GM23338 (cell line): Measurements from ENCODE around the gene NID2. TPM values are rescaled to one million over a fixed set of nuclear protein-coding genes. Genes with fewer than 3 reads are reported as not detected.

Experiments used
- ATAC-seq: fragments of 200-7000 bp; cut with Tn5 transposase; 3 replicates; pipeline ENCODE4 v1.9.1; 2020
- DNase-seq: peaks from one replicate; pipeline ENCODE4 v3.0.0-alpha.2; 2015; ENCODE audit warnings: low spot score
- H2AFZ ChIP-seq: fragments of 200-600 bp; sonication (generic); 2 replicates; pipeline ENCODE4 v1.8.0; 2016; ENCODE audit warnings: antibody characterized with exemption, mild to moderate bottlenecking, moderate library complexity
- H3F3A ChIP-seq: fragments of 200-600 bp; sonication (generic); replicated peaks from 2 replicates; pipeline ENCODE4 v1.8.0; 2017; ENCODE audit warnings: antibody characterized with exemption, mixed run types, low read depth
- H3K27ac ChIP-seq: fragments of 200-600 bp; sonication (generic); 2 replicates; pipeline ENCODE4 v1.6.1; 2016; ENCODE audit warnings: low read depth
- H3K27me3 ChIP-seq: fragments of 200-600 bp; sonication (generic); 2 replicates; pipeline ENCODE4 v1.8.0; 2016; ENCODE audit warnings: mild to moderate bottlenecking, mixed run types, moderate library complexity; ENCODE audit not compliant: insufficient read depth
- H3K36me3 ChIP-seq: fragments of 200-600 bp; sonication (generic); 2 replicates; pipeline ENCODE4 v1.8.0; 2016; ENCODE audit warnings: mild to moderate bottlenecking; ENCODE audit not compliant: insufficient read depth
- H3K4me1 ChIP-seq: fragments of 200-600 bp; sonication (generic); 2 replicates; pipeline ENCODE4 v1.8.0; 2016; ENCODE audit warnings: mild to moderate bottlenecking, moderate library complexity; ENCODE audit not compliant: insufficient read depth
- H3K4me2 ChIP-seq: fragments of 200-600 bp; sonication (generic); 2 replicates; pipeline ENCODE4 v1.7.1; 2017; ENCODE audit warnings: mixed run types
- H3K4me3 ChIP-seq: fragments of 200-600 bp; sonication (generic); 2 replicates; pipeline ENCODE4 v1.6.1; 2016; ENCODE audit warnings: mixed run types
- H3K79me2 ChIP-seq: fragments of 200-600 bp; sonication (generic); replicated peaks from 2 replicates; pipeline ENCODE4 v1.8.0; 2017; ENCODE audit warnings: mild to moderate bottlenecking; ENCODE audit not compliant: insufficient read depth
- H3K9me2 ChIP-seq: fragments of 200-600 bp; sonication (generic); 2 replicates; pipeline ENCODE4 v1.8.0; 2017; ENCODE audit not compliant: insufficient read depth
- H4K20me1 ChIP-seq: fragments of 200-600 bp; sonication (generic); replicated peaks from 2 replicates; pipeline ENCODE4 v1.8.0; 2017; ENCODE audit warnings: mild to moderate bottlenecking; ENCODE audit not compliant: insufficient read depth
- H3K27ac Mint-ChIP-seq: 2 replicates; pipeline ENCODE4 v1.8.0; 2020; ENCODE audit warnings: inconsistent platforms, mild to moderate bottlenecking, moderate library complexity, mixed read lengths
- H3K27me3 Mint-ChIP-seq: 3 replicates; pipeline ENCODE4 v1.8.0; 2022; ENCODE audit warnings: low read depth, mild to moderate bottlenecking, moderate library complexity, mixed read lengths, inconsistent platforms; ENCODE audit not compliant: insufficient read depth, poor library complexity
- H3K36me3 Mint-ChIP-seq: 3 replicates; pipeline ENCODE4 v1.8.0; 2021; ENCODE audit warnings: low read depth, mild to moderate bottlenecking, inconsistent platforms, moderate library complexity, mixed read lengths
- H3K4me1 Mint-ChIP-seq: 3 replicates; pipeline ENCODE4 v1.8.0; 2020; ENCODE audit warnings: mild to moderate bottlenecking, inconsistent platforms, mixed read lengths
- H3K4me3 Mint-ChIP-seq: 3 replicates; pipeline ENCODE4 v1.8.0; 2021; ENCODE audit warnings: moderate library complexity, mild to moderate bottlenecking, inconsistent platforms, mixed read lengths
- H3K9me3 Mint-ChIP-seq: 3 replicates; pipeline ENCODE4 v1.8.0; 2020; ENCODE audit warnings: moderate library complexity, mild to moderate bottlenecking, inconsistent platforms, mixed read lengths
- CREB1 ChIP-seq: fragments of 250-450 bp; sonication (Bioruptor Pico); IDR thresholded peaks from 2 replicates; pipeline ENCODE4 v1.5.0; 2020; ENCODE audit warnings: low read depth, mild to moderate bottlenecking, moderate library complexity
- EZH2 ChIP-seq: fragments of 200-600 bp; sonication (generic); IDR thresholded peaks from one replicate; pipeline ENCODE4 v1.8.0; 2017; ENCODE audit warnings: antibody characterized with exemption, mild to moderate bottlenecking, low read depth; ENCODE audit not compliant: unreplicated experiment
- EZH2phosphoT487 ChIP-seq: fragments of 200-600 bp; sonication (generic); IDR thresholded peaks from one replicate; pipeline ENCODE4 v1.8.1; 2018; ENCODE audit warnings: antibody characterized with exemption; ENCODE audit not compliant: unreplicated experiment
- JUNB ChIP-seq: IDR thresholded peaks from one replicate; pipeline ENCODE4 v1.6.1; 2016; ENCODE audit warnings: antibody characterized with exemption; ENCODE audit not compliant: unreplicated experiment
- NANOG ChIP-seq: IDR thresholded peaks from 2 replicates; pipeline ENCODE4 v1.6.1; 2016; ENCODE audit warnings: antibody characterized with exemption, borderline replicate concordance
- POLR2AphosphoS5 ChIP-seq: IDR thresholded peaks from 2 replicates; pipeline ENCODE4 v1.6.1; 2016; ENCODE audit warnings: antibody characterized with exemption, low read depth
- STAT1 ChIP-seq: IDR thresholded peaks from one replicate; pipeline ENCODE4 v1.6.1; 2016; ENCODE audit warnings: antibody characterized with exemption; ENCODE audit not compliant: unreplicated experiment
- ZNF114 ChIP-seq: fragments of 250-450 bp; sonication (Bioruptor Pico); IDR thresholded peaks from 2 replicates; pipeline ENCODE4 v1.5.0; 2020; ENCODE audit warnings: mild to moderate bottlenecking, moderate library complexity
- ZNF331 ChIP-seq: fragments of 250-450 bp; sonication (Bioruptor Pico); IDR thresholded peaks from 2 replicates; pipeline ENCODE4 v1.5.0; 2020; ENCODE audit warnings: low read depth, mild to moderate bottlenecking, moderate library complexity
- polyA plus RNA-seq: library from polyadenylated mRNA; unstranded; fragments of >200 nt; fragmentation: Nextera tagmentation; extraction: Ambion mirVana; gene quantifications from 2 replicates; pipeline ENCODE4 v1.2.1, GENCODE V29; 2016
- total RNA-seq: library from RNA; depleted of rRNA; stranded (reverse); fragments of >200 nt; shearing (Covaris generic); gene quantifications from 2 replicates; pipeline ENCODE4 v1.2.3, GENCODE V29; 2014
- TF ChIP-seq, protein P1 (sequence below), 2 experiments: fragments of 200-600 bp in 1 of 2; sonication (generic) in 1 of 2; conservative IDR thresholded peaks; 2 replicates each; pipeline versions ENCODE4 v1.5.1 to v1.6.1; 2016 to 2017; ENCODE audit warnings: antibody characterized with exemption in 2 of 2, low read depth in 2 of 2, mild to moderate bottlenecking in 2 of 2, moderate library complexity in 1 of 2
- TF ChIP-seq, protein P2 (sequence below): fragments of 250-450 bp; sonication (Bioruptor Pico); IDR thresholded peaks from 2 replicates; pipeline ENCODE4 v1.5.0; 2020; ENCODE audit warnings: mild to moderate bottlenecking, moderate library complexity
- TF ChIP-seq, protein P3 (sequence below): IDR thresholded peaks from 2 replicates; pipeline ENCODE4 v1.6.1; 2016; ENCODE audit warnings: antibody characterized with exemption
- TF ChIP-seq, protein P4 (sequence below): IDR thresholded peaks from one replicate; pipeline ENCODE4 v1.6.1; 2018; ENCODE audit warnings: antibody characterized with exemption; ENCODE audit not compliant: unreplicated experiment

NID2 gene
- total and polyA plus RNA-seq, 2 experiments from 2014 or later = 4.3 to 10.4 TPM

- Mint-ChIP-seq H3K4me1 (peaks cover 25% of the 10 kb centered on the region), H3K4me3 (no peak overlapping the region), H3K27me3 (peaks cover 20% of the 10 kb centered on the region), H3K9me3 (no peaks in the 10 kb centered on the region), H3K27ac (no peak overlapping the region), H3K36me3 (no peaks in the 10 kb centered on the region)
- H3K79me2 ChIP-seq = no peaks in the 10 kb centered on the region
- peaks cover 26% of the 10 kb centered on the region for H3K4me1 ChIP-seq
- no peak overlapping the region for H3K27ac ChIP-seq
- 0 out of 2 replicates have a peak, but pooled peaks cover 4% of the 10 kb centered on the region for H4K20me1 ChIP-seq
- peaks cover 35% of the 10 kb centered on the region for H3K27me3 ChIP-seq
- DNase-seq = peak; percentile 30
- H2AFZ ChIP-seq = no peak overlapping the region; the same call in 1 of the 2 replicates
- H3K4me2 ChIP-seq = no peak overlapping the region; the same call in 1 of the 2 replicates
- no peaks in the 10 kb centered on the region for H3K36me3 ChIP-seq
- peak; percentile 64 for ATAC-seq
- no peak overlapping the region for H3K4me3 ChIP-seq
- H3F3A ChIP-seq = 0 out of 2 replicates have a peak, but pooled peaks cover 1% of the 10 kb centered on the region
- 0 out of 2 replicates have a peak, but pooled peaks cover 5% of the 10 kb centered on the region for H3K9me2 ChIP-seq
- TF ChIP-seq EZH2phosphoT487 = no peak
- TF ChIP-seq CREB1 = no peak
- TF ChIP-seq EZH2 = no peak
- no peak for TF ChIP-seq ZNF114
- TF ChIP-seq, protein P1, sequence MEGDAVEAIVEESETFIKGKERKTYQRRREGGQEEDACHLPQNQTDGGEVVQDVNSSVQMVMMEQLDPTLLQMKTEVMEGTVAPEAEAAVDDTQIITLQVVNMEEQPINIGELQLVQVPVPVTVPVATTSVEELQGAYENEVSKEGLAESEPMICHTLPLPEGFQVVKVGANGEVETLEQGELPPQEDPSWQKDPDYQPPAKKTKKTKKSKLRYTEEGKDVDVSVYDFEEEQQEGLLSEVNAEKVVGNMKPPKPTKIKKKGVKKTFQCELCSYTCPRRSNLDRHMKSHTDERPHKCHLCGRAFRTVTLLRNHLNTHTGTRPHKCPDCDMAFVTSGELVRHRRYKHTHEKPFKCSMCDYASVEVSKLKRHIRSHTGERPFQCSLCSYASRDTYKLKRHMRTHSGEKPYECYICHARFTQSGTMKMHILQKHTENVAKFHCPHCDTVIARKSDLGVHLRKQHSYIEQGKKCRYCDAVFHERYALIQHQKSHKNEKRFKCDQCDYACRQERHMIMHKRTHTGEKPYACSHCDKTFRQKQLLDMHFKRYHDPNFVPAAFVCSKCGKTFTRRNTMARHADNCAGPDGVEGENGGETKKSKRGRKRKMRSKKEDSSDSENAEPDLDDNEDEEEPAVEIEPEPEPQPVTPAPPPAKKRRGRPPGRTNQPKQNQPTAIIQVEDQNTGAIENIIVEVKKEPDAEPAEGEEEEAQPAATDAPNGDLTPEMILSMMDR (conservative IDR thresholded peaks at IDR 0.05; ENCODE audit: low read depth in 2 of 2) = no peak
- TF ChIP-seq ZNF331 (CRISPR knock-in tag) = no peak
- no peak for TF ChIP-seq JUNB
- TF ChIP-seq POLR2AphosphoS5 = no peak
- TF ChIP-seq, protein P2, sequence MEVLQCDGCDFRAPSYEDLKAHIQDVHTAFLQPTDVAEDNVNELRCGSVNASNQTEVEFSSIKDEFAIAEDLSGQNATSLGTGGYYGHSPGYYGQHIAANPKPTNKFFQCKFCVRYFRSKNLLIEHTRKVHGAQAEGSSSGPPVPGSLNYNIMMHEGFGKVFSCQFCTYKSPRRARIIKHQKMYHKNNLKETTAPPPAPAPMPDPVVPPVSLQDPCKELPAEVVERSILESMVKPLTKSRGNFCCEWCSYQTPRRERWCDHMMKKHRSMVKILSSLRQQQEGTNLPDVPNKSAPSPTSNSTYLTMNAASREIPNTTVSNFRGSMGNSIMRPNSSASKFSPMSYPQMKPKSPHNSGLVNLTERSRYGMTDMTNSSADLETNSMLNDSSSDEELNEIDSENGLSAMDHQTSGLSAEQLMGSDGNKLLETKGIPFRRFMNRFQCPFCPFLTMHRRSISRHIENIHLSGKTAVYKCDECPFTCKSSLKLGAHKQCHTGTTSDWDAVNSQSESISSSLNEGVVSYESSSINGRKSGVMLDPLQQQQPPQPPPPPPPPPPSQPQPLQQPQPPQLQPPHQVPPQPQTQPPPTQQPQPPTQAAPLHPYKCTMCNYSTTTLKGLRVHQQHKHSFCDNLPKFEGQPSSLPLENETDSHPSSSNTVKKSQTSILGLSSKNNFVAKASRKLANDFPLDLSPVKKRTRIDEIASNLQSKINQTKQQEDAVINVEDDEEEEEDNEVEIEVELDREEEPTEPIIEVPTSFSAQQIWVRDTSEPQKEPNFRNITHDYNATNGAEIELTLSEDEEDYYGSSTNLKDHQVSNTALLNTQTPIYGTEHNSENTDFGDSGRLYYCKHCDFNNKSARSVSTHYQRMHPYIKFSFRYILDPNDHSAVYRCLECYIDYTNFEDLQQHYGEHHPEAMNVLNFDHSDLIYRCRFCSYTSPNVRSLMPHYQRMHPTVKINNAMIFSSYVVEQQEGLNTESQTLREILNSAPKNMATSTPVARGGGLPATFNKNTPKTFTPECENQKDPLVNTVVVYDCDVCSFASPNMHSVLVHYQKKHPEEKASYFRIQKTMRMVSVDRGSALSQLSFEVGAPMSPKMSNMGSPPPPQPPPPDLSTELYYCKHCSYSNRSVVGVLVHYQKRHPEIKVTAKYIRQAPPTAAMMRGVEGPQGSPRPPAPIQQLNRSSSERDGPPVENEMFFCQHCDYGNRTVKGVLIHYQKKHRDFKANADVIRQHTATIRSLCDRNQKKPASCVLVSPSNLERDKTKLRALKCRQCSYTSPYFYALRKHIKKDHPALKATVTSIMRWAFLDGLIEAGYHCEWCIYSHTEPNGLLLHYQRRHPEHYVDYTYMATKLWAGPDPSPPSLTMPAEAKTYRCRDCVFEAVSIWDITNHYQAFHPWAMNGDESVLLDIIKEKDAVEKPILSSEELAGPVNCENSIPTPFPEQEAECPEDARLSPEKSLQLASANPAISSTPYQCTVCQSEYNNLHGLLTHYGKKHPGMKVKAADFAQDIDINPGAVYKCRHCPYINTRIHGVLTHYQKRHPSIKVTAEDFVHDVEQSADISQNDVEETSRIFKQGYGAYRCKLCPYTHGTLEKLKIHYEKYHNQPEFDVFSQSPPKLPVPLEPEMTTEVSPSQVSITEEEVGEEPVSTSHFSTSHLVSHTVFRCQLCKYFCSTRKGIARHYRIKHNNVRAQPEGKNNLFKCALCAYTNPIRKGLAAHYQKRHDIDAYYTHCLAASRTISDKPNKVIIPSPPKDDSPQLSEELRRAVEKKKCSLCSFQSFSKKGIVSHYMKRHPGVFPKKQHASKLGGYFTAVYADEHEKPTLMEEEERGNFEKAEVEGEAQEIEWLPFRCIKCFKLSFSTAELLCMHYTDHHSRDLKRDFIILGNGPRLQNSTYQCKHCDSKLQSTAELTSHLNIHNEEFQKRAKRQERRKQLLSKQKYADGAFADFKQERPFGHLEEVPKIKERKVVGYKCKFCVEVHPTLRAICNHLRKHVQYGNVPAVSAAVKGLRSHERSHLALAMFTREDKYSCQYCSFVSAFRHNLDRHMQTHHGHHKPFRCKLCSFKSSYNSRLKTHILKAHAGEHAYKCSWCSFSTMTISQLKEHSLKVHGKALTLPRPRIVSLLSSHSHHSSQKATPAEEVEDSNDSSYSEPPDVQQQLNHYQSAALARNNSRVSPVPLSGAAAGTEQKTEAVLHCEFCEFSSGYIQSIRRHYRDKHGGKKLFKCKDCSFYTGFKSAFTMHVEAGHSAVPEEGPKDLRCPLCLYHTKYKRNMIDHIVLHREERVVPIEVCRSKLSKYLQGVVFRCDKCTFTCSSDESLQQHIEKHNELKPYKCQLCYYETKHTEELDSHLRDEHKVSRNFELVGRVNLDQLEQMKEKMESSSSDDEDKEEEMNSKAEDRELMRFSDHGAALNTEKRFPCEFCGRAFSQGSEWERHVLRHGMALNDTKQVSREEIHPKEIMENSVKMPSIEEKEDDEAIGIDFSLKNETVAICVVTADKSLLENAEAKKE (CRISPR knock-in tag) = no peak
- TF ChIP-seq, protein P3, sequence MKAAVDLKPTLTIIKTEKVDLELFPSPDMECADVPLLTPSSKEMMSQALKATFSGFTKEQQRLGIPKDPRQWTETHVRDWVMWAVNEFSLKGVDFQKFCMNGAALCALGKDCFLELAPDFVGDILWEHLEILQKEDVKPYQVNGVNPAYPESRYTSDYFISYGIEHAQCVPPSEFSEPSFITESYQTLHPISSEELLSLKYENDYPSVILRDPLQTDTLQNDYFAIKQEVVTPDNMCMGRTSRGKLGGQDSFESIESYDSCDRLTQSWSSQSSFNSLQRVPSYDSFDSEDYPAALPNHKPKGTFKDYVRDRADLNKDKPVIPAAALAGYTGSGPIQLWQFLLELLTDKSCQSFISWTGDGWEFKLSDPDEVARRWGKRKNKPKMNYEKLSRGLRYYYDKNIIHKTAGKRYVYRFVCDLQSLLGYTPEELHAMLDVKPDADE = no peak
- no peak for TF ChIP-seq STAT1
- TF ChIP-seq, protein P4, sequence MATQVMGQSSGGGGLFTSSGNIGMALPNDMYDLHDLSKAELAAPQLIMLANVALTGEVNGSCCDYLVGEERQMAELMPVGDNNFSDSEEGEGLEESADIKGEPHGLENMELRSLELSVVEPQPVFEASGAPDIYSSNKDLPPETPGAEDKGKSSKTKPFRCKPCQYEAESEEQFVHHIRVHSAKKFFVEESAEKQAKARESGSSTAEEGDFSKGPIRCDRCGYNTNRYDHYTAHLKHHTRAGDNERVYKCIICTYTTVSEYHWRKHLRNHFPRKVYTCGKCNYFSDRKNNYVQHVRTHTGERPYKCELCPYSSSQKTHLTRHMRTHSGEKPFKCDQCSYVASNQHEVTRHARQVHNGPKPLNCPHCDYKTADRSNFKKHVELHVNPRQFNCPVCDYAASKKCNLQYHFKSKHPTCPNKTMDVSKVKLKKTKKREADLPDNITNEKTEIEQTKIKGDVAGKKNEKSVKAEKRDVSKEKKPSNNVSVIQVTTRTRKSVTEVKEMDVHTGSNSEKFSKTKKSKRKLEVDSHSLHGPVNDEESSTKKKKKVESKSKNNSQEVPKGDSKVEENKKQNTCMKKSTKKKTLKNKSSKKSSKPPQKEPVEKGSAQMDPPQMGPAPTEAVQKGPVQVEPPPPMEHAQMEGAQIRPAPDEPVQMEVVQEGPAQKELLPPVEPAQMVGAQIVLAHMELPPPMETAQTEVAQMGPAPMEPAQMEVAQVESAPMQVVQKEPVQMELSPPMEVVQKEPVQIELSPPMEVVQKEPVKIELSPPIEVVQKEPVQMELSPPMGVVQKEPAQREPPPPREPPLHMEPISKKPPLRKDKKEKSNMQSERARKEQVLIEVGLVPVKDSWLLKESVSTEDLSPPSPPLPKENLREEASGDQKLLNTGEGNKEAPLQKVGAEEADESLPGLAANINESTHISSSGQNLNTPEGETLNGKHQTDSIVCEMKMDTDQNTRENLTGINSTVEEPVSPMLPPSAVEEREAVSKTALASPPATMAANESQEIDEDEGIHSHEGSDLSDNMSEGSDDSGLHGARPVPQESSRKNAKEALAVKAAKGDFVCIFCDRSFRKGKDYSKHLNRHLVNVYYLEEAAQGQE = no peak
- no peak for TF ChIP-seq NANOG
Observed at GRCh38 chr14:52063052-52063462, 5.8 kb downstream of the NID2 start.
